Neural progenitor cell (in vitro differentiated cells): ENCODE results near the gene LAPTM4A.

Source experiments
- EZH2 ChIP-seq: fragments of 200-600 bp; sonication (generic); IDR thresholded peaks from 2 replicates; pipeline ENCODE4 v1.6.1; 2017; ENCODE audit warnings: antibody characterized with exemption, mild to moderate bottlenecking, moderate library complexity
- EZH2phosphoT487 ChIP-seq: fragments of 200-600 bp; sonication (generic); IDR thresholded peaks from 2 replicates; pipeline ENCODE4 v1.6.1; 2017; ENCODE audit warnings: antibody characterized with exemption
- TF ChIP-seq, protein P1 (sequence below): fragments of 200-600 bp; sonication (generic); IDR thresholded peaks from 2 replicates; pipeline ENCODE4 v1.5.1; 2017; ENCODE audit warnings: antibody characterized with exemption, mild to moderate bottlenecking

DNA sequence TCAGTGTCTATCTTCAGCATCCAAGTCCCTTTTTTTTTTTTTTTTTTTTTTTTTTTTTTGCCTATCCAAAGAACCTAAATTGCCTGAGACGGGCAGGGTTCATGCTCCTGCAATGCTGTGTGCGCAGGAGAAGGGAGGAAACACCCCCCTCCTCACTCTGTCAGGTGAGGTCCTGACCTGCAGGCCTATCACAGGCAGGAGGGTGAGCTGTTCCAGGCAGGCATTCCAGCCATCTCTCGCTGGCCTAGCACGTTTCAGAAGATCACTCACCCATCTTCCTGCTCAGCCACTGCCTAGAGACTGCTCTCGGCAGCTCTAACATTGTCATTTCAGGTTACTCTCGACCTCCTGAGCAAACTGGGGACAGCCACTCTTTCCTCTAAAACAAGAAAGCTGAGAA, 48.4 kb upstream of the LAPTM4A start:
- TF ChIP-seq EZH2phosphoT487 (no peak), EZH2 (no peak)
- TF ChIP-seq, protein P1, sequence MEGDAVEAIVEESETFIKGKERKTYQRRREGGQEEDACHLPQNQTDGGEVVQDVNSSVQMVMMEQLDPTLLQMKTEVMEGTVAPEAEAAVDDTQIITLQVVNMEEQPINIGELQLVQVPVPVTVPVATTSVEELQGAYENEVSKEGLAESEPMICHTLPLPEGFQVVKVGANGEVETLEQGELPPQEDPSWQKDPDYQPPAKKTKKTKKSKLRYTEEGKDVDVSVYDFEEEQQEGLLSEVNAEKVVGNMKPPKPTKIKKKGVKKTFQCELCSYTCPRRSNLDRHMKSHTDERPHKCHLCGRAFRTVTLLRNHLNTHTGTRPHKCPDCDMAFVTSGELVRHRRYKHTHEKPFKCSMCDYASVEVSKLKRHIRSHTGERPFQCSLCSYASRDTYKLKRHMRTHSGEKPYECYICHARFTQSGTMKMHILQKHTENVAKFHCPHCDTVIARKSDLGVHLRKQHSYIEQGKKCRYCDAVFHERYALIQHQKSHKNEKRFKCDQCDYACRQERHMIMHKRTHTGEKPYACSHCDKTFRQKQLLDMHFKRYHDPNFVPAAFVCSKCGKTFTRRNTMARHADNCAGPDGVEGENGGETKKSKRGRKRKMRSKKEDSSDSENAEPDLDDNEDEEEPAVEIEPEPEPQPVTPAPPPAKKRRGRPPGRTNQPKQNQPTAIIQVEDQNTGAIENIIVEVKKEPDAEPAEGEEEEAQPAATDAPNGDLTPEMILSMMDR: no peak
